UCSD-AML1 (cell line): Measurements from ENCODE around the gene AGAP1.

Source experiments
- DNase-seq: peaks from one replicate; lab custom pipeline; 2025; ENCODE audit not compliant: unreplicated experiment; lab: John Stamatoyannopoulos, UW

The AGAP1 gene

GRCh38 chr2:235486729-235487128 lies 7.1 kb upstream of the AGAP1 start:
- no peak for DNase-seq

GRCh38 chr2:235489897-235490296 lies 3.9 kb upstream of the AGAP1 start:
- no peak for DNase-seq

GRCh38 chr2:235492850-235493344 lies 946 bp upstream of the AGAP1 start:
- DNase-seq = no peak

- no peak for DNase-seq
Measured at GRCh38 chr2:235493402-235493774, 455 bp upstream of the AGAP1 start.

- DNase-seq = no peak
Measured at GRCh38 chr2:235494716-235495372, 1.0 kb downstream of the AGAP1 start.

- DNase-seq = no peak
Measured at GRCh38 chr2:235495373-235496238, 1.8 kb downstream of the AGAP1 start.

GRCh38 chr2:235496239-235496621 lies 2.4 kb downstream of the AGAP1 start:
- no peak for DNase-seq

- no peak for DNase-seq
Measured at GRCh38 chr2:235497096-235497495, 3.3 kb downstream of the AGAP1 start.

GRCh38 chr2:235498541-235498940 lies 4.7 kb downstream of the AGAP1 start:
- no peak for DNase-seq

GRCh38 chr2:235498946-235499812 lies 5.3 kb downstream of the AGAP1 start:
- no peak for DNase-seq

GRCh38 chr2:235500110-235500760 lies 6.4 kb downstream of the AGAP1 start:
- no peak for DNase-seq

- no peak for DNase-seq
Measured at GRCh38 chr2:235500761-235501672, 7.2 kb downstream of the AGAP1 start.

- DNase-seq = no peak
Measured at GRCh38 chr2:235501673-235502031, 7.8 kb downstream of the AGAP1 start.

GRCh38 chr2:235502336-235502735 lies 8.5 kb downstream of the AGAP1 start:
- DNase-seq = no peak

GRCh38 chr2:235504441-235505180 lies 10.8 kb downstream of the AGAP1 start:
- no peak for DNase-seq

- DNase-seq = no peak
Measured at GRCh38 chr2:235505181-235505741, 11.4 kb downstream of the AGAP1 start.

GRCh38 chr2:235506291-235506996 lies 12.6 kb downstream of the AGAP1 start:
- DNase-seq = no peak

GRCh38 chr2:235506997-235507615 lies 13.3 kb downstream of the AGAP1 start:
- DNase-seq = no peak
